NCI-H2171 treated with DMSO at 0.1 percent for 48 hours (cell line): ENCODE results near the gene JCAD.
"Not testable (repeated sequence)": the region's sequence is repeated elsewhere in the genome, so short reads cannot be mapped to it uniquely, and the experiment has no call there.

Source experiments
- DNase-seq: peaks from one replicate; lab custom pipeline; 2025; lab: John Stamatoyannopoulos, UW

JCAD gene

GRCh38 chr10:30025428-30025827 is 34.0 kb downstream of the JCAD start:
- not testable (repeated sequence) for DNase-seq

GRCh38 chr10:30022590-30022989 is 36.8 kb downstream of the JCAD start:
- no peak for DNase-seq

- no peak for DNase-seq
Measured at GRCh38 chr10:30019468-30019867, 39.9 kb downstream of the JCAD start.

- DNase-seq = no peak
Measured at GRCh38 chr10:30018496-30018895, 40.9 kb downstream of the JCAD start.

DNA sequence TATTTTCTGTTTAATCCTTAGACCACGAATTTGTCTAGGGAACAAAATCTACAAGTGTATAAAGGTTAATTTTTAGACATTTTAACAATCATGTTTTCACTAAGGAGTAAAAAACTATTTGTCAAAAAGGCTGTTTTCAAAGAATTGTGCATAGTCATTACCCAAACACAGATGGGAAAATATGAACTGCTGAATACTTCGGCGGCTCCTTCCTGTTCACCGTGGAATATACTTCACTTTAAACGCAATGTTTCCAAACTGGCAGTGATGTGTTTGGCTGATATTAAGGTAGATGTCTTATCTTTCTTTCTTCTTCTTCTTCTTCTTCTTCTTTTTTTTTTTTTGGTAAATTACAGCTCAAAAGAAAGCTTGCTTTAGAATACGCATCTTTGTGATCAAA is 41.4 kb downstream of the JCAD start:
- DNase-seq = no peak

GRCh38 chr10:30017556-30017955 is 41.8 kb downstream of the JCAD start:
- DNase-seq = no peak

DNA sequence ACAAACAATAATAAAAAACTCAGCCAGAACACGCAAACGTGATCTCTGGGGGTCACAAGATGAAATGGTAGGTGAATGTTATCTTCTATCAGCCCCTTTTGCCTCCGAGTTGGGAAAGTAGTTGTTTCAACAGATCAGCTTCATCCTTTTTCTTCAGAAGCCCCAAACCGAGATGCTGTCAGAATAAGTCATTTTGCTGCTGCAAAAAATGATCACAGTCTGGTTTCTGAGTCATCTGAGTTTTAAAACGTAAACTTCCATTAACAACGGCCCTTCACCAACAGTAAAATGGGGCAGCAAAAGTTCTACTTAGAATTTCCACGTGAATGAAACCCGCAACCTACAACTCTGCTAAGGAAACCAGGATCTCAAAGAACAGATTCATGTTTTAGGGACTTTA is 44.9 kb downstream of the JCAD start:
- DNase-seq = no peak

DNA sequence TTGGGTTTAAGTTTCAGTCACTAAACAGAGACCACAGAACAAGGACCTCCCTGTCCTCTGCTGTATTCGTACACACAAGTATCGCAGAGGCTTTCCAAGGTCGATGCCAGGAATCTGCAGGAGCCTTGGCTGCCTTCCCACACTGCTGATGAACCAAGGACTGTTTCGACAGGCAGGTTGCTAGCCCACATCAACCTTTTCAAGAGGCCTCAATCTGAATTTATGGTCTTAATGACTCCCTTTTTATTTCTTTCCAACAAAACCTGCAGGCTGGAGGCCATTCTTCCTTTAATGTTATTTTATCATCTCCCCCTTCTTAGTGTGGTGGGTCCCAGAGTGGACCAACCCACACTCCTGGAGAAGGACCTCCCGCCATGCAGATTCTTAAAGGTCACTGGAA is 45.6 kb downstream of the JCAD start:
- no peak for DNase-seq

DNA sequence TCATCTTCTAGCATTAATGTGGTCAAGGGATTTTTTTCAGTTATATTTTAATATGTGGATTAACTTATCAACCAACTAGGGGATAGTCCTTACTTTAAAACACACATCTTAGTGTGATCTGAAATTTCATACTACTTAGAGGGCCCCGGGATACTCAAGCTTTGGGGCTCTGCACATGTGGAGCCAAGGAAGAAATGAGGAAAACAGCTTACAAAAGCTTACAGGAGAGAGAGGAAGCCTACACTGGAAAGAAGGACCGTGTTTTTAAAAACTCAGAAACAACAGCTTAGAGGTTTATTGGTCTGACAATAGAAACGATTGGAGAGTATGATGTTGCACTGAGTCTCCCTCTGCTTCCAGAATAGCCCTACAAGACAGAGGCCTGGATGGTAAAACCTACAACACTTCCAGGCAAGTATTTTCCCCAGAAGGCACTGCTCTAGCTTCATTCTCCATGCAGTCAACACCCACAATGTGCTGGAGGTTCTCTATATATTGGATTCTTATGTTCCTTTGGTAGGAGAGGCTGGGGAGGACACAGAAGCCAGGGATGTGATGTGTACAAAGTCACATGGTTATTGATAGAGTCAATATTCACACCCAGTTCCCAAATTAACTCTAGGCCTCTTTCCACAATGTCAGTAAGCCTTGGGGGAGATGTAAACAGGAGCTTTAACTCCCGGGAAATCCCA is 47.3 kb downstream of the JCAD start:
- no peak for DNase-seq

DNA sequence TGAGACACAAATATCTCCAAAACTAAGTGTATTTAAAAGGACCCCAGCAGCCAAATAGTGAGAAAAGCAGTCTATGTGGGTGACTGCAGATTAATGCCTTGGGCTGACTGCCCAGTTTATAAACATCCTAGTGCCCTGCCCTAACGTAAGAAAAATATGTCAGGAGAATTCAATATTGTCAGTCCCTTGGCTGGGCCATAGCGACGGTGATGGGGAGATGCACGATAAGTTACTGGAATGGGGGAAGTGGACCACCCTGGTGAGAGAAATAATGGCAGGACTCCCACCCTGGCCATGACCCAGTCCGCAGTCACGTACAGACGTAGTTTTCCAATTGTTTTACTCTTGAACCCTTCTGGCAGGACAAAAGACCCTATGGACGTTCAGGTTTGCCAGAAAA is 48.0 kb downstream of the JCAD start:
- no peak for DNase-seq

DNA sequence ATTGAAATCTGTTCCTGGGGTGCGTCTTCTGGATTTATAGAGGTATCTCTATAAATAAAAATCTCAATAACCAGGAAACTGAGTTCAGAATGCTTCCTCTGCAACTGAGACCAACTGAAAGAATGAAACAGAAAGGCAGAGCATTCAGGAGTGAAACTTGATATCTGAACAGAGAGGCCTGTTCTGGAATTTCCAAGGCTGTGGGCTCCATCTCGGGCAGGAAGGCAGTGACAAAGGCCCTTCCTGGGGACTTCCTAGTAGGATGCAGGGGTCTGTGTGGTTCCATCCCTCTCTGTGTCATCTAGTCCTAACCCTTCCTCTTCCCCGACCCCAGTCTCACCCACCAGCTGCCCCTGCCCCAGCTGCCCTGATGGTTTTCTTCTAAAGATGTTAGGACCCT is 52.0 kb downstream of the JCAD start:
- no peak for DNase-seq

DNA sequence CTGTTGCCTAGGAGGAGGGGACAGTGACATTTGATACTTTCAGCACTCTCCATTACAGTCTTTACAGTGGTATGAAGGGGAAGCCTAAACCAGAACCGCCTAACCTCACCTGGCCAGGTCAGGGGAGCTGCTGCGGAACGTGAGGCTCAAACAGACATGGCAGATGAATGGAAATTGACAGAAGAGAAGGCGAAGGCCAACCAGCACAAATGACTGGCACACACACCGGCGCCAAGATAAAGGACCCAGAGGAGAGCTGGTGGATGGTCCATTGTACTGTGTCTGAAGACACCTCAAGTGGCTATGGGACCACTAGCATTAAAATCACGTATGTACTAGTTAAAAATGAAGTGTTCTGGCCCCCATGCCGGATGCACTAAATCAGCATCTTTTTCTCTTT is 53.0 kb downstream of the JCAD start:
- no peak for DNase-seq

- not testable (repeated sequence) for DNase-seq
Measured at GRCh38 chr10:30005116-30005515, 54.3 kb downstream of the JCAD start.

DNA sequence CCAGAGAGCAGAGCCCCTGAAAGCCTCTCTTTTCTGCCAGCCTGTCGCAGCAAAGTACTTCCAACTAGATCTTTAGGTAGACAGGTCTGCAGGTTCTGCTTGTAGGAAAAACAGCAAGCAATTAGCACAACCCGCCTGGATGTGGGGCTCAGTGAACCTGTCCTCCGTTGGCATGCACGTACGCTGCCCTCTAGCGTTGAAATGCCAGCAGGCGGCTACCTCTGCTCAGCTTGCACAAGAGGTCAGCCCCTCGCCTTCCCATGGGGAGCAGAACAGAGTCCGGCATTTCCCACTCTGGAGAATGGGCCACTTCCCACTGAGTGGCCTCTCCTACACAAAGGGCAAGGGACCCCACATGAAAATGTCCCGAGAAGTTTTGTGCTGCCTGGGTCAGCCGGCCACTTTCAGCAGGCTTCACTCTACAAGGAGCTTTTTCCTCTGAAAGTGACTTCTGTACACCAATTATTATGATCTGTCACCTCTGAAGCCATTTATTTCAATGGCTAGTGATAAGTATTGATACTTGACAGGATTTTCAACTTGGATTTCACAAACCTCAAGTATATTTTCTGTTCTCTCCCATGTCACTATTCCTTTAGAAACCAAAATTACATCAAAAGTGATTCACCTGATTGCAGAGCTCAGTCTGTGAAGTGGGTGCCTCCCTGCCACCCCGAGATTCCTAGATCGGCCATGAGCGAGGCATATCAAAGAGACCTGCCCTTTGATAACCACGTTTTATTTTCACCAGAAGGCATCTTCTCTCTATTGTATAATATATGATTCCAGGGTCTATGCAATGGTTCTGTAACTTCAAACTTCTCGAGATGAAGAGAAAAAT is 56.7 kb downstream of the JCAD start:
- peak; percentile 12 for DNase-seq

- no peak for DNase-seq
Measured at GRCh38 chr10:30000802-30001571, 58.4 kb downstream of the JCAD start.

DNA sequence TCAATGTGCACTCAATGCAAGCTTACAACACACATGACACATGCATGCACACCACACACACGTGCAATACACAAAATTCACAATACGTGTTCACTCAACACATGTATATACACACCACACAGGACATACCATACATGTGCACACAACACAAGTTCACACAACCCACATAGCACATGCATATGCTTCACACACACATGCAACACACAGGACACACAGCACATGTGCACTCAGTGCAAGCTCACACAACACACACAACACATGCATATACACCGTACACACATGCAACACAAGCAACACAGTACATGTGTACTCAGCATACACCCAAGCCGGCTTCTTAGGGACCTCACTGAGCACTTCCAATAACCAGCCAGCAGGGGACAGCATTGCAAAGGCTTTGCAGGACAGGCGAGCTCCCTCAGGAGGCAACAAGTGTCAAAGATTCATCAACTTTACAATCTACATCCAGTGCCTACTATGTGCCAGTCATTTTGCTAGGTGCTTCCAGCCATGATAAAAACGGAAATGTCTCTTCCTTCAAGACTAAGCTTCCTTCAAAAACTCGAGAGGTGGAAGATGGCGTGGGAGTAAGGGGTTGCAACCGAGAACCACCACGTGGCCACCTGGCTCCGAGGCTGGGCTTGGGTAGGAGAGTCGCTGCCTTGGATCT is 61.1 kb downstream of the JCAD start:
- DNase-seq = no peak

DNA sequence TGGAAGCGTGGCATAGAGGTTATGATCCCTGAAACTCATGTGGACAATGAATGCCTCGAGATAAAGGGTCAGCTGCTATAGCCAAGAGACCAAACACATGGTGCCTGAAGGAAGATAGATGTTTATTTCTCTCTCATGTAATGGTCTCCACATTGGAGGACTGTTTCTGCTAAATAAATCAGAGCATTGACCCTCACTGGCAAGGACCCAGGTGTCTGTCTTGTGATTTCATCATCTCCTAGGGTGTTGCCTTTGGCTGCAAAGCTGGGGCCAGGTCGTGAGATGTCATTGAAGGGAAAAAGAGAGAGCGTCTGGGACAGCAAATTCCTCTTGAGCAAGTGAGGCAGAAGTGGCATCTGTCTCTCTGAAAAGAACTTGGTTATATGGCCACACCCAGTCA is 64.6 kb downstream of the JCAD start:
- no peak for DNase-seq

- no peak for DNase-seq
Measured at GRCh38 chr10:29993319-29993915, 66.0 kb downstream of the JCAD start.

GRCh38 chr10:29992914-29993313 is 66.5 kb downstream of the JCAD start:
- DNase-seq = no peak

DNA sequence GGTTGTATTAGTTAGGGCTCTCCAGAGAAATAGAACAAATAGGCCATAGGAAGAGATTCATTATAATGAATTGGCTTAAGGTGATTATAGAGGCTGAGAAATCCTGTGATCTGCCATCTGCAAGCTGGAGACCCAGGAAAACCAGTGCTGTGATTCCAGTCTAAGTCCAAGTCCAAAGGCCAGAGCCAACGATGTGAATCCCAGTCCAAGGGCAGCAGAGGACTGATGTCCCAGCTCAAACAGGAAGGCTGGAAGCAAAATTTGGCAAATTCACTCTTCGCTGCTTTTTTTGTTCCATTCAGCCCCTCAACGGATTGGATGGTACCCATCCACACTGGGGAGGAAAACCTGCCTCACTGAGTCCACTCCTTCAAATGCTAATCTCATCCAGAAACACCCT is 68.0 kb downstream of the JCAD start:
- no peak for DNase-seq

DNA sequence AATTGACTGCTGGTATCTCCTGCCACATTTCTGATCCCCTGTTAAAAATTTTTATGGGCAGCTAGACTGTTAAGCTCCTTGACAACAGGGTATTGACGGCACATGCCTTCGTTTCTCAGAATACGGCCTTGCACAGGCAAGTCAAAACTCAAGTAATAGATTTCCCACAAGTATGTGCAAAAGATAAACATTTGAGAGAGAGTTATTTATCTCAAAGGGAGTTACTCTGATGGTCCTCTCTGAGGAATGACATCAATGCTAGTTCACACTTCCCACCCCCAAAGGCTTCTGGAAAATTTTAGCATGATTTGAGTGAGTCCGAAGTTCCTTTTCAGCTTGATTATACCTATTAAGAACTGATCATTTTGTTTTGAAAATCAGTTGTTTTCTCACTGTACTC is 71.9 kb downstream of the JCAD start:
- DNase-seq = no peak
